Fibroblast of peridontal ligament (primary cell): ENCODE results near the gene LARGE1.
"Not testable (repeated sequence)": the region's sequence is repeated elsewhere in the genome, so short reads cannot be mapped to it uniquely, and the experiment has no call there.

Experiments
- DNase-seq: peaks from one replicate; pipeline ENCODE4 v3.0.0-alpha.2; 2010; ENCODE audit errors: extremely low read depth

Gene LARGE1

DNA sequence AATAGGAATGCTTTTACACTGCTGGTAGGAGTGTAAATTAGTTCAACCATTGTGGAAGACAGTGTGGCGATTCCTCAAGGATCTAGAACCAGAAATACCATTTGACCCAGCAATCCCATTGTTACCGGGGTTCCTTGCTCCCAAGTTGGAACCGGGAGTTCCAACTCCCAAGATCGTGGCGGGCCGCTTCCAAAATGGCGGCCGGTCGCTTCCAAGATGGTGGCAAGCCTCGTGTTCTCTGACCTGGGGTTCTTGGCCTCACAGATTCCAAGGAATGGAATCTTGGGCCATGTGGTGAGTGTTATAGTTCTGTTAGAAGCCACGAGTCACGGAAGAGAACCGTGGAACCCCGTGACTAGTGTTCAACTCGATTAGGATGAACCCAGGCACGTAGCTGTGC, 62.5 kb downstream of the LARGE1 start:
- DNase-seq, result not testable (repeated sequence)

DNA sequence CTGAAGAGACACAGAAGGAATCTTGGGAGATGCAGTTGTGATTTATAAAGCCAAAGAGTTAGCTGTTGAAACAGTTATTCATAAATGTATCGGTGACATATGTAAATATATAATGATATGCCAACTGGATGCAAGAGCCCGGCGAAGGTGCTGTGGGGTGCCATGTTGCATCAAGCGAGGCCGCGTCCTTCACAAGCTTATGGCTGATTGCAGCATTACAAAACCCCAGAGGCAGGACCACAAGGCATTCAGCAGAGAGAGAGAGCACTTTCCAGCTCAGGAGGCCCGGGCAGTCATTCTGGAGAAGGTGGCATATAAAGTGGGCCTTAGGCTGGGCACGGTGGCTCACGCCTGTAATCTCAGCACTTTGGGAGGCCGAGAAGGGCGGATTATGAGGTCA, 65.6 kb downstream of the LARGE1 start:
- no peak for DNase-seq

DNA sequence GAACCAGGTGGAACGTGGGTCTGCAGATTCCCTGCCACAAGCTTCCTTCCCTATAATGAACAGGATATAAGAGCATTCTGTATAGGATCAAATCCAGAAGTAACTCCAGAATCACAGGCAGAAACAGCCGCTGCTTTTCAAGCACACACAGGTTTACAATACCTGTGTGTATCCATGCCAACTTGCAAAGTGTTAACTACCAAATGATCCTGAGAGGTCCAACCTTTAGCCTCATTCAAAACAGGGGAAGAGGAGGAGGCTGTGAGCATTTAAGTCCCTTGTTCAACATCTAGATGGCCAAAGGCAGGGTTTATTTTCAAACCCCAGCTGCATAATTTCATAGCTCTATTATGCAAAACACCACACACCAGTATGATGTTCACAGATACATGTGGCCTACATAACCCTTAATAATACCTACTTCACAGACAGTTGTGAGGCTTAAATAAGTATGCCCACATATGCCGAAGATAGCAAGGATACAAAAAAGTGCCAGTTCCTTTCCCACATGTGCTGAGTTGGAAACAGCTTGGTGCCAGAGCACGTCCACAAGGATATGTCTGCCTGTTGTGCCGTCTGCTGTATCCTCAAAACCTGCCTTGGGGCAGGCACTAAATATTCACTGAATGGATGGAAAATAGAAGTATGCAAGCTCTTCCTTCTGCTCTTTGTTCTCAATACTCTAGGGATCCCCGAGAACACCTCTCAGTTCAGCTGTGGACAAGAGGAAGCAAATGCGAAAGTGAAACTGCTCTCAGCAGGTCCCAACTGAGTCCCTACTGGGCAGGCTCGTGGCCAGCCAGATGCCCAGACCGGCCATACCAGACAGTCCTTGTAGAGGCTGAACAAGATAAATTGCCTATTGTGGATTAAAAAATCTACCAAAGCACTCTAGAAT, 66.8 kb downstream of the LARGE1 start:
- DNase-seq, result peak; percentile 69

DNA sequence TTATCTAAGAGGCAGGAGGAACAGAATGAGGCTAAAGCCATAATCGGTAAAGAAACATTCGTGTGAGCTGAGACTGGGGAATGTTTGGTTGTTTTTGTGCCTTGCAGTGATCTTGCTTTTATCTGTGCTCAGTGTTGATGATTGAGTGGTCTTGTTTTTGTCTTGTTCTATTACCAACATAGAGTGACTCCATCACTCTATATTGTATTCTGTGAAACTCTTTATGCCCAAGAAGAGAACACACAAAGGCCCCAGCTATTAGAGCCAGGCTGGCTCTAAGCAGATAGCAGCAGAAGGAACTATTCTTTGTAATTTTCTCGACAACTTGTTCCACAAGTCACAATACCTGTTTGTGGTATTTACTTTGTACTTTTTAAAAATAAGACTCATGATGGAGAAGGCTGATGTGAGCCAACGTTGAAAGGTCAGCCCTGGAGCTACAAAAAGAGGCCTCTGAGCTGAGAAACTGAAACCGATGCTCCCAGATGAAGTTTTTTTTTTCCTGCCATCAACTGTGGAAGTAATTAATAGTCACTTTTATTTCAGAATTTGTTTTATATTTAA, 68.4 kb downstream of the LARGE1 start:
- no peak for DNase-seq

DNA sequence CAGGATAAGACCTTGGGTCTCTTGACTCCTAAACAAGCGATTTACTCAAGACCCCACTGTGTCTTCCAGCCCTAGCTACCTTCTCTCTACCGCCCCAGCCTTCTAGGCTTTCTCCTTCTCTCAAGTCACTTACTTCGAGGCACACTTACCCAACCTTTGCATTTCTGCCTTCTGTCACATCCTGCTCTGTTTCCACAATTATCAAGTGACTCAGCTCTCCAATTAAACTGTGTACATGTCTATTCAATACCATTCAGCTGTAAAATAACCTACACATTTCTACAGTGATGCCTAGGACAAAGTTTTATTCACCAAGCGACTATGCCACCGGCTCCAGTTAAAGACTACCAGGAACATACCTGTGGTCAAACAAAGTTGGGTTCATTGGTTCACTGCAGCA, 69.0 kb downstream of the LARGE1 start:
- DNase-seq, result no peak

DNA sequence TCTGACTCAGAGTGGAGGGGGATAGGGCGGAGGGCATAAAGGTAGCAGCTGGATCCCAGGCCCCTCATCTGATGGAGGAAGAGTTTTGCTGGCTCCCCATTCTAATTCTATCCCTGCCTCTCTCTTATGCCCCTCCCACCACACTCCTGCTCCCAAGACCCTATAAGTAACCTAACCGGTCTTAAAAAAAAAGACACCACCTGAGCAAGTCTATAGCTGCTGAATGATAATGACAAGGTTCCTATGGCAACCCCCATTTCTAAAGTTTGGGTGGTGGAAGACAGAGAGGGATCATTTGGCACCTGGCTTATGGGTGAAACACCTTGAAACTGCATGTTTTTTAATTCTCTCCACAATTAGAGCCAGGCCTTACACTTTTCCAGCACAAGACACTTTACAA, 69.6 kb downstream of the LARGE1 start:
- DNase-seq, result no peak

DNA sequence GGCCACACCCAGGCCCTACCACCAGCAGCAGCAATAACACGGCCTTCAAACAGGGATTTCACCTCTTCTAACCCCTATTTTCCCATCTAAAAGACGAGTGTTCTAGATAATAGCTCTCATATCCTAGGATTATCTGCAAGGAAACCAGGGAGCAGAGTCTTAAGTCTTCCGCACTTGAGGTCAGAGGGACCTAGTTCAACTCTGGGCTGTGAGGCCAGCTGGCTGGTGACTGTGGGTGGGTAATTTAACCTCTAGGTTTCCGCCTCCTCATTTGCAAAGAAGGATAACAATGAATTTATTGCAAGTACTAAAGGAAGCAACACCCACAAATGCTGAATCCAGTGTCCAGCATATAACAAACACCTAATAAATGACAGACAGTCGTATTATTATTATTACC, 70.1 kb downstream of the LARGE1 start:
- DNase-seq, result no peak

DNA sequence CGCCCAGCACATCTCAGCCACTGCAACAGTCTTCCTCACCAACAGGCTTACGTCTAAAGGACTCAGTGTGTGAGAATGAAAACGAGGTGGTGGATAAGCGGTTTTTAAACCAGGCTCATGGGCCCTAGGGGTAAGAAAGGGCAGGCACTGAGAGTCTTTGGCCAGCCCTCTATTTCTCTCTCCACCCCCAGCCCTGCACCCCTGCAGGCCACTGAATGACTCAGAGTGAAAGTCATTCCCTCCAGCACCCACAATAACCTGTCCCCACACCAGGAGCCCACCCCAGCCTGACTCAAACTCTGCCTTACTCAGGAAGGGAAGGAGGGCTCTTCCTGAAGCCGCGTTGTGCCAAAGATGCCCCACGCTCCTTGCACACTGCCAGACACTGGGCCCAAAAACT, 72.0 kb downstream of the LARGE1 start:
- no peak for DNase-seq

DNA sequence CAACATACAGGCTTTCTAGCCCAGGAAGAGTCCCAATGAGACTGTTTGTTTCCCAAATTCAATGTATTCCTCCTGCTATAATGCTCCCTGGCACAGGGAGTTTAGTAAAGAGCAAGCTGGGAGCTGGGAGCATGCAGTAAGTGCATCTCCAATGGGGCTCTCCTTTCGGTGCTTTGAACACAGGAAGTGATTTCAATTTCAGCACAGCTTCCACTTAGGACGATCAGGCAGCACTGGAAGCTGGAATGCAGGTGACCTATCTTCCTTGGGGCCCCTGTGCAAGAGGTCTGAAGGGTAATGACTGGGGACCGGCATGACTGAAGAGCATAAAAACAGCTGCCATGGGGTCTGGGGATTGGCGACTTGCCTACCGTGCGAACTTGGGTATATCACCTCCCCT, 76.0 kb downstream of the LARGE1 start:
- DNase-seq, result no peak

DNA sequence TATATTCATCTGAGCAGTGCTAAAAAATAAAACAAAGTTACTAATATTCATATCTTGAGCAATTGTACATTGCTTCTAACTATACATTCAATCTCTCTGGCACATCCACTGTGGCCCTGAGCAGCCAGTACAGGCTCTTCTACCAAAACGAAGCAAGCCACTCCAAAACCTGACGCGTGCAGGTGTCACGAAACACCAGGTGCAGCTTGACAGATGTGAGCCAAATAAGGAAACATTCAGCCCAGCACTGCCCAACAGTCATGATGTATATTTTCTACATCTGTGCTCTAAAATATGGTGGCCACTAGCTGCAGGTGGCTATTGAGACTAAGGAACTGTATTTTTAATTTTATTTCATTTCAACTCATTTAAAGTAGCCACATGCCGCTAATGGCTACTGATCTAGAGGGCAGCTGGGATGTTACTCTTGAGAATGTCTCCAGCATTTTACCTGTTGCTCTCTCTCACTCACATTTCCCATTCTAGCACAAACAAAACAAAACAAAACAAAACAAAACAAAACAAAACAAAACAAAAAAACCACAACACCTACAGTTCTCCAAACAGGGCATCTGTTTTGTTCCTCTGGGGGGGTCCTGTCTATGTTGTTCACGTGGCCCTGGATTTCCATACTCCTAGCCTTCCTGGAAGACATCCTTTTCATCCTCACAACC, 77.7 kb downstream of the LARGE1 start:
- no peak for DNase-seq

DNA sequence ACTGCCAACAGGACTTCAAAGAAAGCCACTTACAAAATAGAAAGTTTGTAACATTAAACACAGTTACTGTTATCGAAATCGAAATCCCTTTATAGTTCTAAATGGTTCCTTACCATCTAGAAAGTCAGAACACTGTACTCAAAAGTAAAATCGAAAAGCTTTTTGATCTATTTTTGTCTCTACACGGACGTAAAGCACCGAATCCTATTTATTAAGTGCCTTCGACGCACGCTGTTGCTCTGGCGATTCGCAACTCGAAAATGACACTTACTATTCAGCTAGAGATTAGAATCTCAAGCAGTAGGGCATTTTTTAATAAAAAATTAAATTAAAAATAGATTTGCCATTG, 78.3 kb downstream of the LARGE1 start:
- DNase-seq, result no peak

DNA sequence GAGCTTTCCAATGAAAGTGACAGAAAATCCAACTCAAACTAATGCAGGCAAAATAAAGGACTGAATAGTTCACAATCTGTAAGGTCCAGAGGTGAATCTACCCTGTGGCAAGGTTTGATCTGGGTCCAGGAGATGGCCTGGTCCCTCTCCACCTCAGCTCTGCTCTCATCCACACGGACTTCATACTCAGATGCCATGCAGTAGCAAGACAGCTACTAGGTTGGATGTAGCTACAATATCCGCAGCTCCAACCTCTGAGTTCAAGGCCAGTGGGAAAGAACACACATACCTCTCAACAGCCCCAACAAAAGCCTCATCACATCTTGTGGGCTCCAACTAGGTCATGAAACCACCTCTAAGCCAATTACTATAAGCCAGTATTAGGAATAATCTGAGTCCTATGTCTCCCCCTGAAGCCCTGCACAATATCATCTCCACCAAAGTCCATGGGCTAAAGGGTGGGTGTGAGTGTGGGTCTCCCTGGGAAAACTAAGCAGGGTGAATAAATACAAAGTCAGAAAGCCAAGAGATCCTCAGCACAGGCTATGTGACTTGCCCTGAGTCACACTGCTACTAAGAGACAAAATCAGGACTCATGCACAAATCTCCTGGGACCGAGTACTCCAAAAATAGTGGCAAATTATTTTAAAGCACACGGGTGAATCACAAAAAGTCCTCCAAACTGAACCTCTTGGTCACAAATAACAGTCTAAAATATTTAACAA, 78.8 kb downstream of the LARGE1 start:
- no peak for DNase-seq

DNA sequence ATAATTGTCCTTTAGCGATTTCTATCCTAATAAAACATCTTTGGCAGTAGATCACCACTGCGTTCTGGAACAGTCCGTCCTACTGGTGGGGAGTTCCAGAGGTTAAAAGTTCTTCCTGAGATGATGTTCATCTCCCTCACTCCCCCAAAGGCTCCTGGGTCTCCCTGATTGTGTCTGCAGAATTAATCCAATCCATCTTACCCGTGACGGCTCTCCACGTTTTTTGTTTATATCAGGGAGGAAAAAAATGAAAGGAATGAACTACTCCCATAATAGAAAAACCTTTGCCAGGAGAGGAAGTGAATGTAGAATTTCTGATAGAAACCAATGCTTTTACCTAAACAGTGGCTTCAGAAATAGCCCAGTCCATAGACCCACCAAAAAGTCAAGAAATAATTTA, 81.6 kb downstream of the LARGE1 start:
- peak; percentile 2 for DNase-seq

DNA sequence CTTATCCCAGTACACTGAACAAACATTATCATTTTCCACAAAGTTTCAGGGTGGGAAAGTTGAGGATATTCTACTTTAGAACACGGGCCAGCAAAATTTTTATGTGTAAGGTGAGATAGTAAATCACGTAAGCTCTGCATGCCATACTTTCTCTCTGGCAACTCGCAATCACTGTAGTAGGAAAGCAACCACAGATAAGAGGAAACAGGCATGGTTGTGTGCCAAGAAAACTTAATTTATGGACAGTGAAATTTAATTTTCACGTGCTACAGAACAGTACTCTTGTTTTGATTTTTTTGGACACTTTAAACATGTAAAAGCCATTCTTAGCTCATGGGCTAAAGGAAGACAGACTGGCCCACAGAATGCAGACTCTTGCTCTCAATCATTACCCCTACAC, 82.5 kb downstream of the LARGE1 start:
- DNase-seq, result no peak

DNA sequence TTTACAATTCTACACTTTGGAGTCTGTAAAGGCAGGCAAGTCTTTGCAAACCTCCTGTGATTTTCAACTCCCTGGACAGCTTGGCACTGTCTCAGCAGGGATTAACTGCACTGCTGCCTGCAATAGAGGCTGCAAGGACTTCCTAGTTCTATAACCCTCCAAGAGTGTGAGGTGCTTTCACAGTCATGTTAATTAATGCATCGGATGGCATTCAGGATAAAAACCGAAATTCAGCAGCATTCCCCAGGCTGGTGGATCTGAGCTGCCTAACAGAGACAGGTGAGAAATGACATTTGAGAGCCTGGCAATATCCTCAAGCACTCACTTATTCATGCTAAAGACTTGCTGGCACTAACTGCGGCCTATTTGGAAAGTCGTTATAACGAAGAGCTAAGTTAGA, 85.0 kb downstream of the LARGE1 start:
- DNase-seq, result no peak

DNA sequence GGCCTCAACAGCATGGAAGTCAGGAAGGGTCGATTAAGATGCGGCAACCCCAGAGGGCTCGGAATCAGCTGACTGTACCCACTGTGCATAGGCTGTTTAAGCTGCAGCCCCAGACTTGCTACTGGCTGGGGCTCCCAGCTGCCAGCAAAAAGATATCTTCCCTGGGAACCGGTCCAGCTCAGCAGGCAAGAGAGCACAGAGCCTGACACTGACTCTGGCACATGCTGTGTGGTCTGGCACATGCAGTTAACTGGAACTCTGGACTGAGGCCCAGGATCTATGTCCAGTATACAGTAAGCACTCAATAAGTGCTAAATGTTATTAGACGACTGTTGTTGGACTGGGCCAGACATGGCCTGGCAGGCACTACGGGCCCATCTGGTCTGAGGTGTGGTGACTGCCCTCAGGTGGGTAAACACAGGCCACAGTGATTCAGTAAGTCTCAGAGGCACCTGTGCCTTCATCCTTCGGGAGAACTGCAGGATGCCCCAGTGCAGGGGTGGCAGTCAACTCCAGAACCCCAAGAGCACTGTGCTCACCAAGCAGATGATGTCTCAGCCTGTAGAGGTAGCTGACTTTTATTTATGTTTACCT, 87.6 kb downstream of the LARGE1 start:
- no peak for DNase-seq

DNA sequence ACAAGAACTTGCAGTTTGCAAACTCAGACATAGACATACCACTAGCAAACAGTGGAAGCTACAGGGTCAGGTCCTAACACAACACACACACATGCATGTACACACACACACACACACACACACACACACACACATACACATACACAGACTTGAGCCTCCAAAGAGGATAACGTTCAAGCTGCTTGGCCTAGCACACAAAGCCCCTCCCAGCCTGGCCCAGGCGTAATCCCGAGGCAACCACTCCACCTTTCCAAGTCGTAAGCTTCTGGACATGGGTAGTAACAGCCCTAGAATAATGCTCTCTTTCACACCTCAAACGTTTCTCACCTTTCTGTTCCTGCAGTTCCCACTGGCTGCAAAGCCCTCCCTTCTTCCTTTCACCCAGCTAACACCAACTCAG, 88.6 kb downstream of the LARGE1 start:
- no peak for DNase-seq

DNA sequence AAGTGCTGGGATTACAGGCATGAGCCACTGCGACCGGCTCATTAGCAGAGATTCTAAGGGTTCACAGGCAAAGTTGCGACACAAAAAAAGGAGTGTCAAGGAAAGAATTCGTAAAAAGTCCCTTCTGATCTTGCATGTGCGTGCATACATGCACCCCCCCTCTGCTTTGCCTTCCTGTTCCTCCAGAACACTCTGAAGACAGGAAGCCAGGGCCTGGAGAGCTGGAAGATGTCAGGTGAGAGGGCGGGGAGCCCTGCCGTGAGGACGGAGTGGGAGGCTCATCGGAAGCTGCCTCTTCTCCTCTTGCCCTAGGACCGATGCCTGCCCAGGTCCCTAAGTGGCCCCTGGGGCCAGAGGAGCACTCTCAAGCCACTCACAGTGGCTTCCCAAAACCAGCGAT, 89.1 kb downstream of the LARGE1 start:
- DNase-seq, result no peak

DNA sequence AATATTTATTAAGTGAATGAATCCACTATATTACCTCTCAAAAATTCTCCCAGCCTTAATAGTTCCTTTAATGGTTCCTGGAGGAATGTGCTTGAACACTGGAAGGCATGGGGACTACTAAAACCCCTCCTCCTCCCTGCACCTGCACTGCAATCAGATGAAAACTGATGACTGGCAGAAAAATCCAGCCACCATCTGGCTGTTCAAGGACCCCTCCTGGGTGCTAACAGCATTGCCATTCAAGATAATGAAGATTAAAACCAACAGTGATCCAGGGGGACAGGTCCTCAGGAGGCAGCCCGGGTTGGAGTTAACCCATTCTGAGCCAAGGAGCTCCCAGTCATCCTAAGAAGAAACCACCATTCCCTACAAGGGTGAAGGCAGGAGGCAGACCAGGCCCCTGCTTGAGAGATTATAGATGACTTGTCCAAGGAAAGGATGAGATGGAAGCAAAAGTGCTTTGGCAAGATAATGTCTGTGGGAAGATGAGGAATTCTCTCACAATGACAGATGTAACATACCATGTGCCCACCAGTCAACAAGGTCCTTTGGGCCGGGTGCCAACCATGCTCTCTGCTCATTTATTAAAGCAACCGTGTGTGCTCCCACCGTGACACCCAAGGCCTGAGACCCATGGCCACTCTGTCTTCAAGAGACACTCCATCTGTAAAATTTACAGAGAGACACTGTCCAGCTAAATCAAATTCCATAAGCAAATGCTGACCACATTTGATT, 90.6 kb downstream of the LARGE1 start:
- no peak for DNase-seq

DNA sequence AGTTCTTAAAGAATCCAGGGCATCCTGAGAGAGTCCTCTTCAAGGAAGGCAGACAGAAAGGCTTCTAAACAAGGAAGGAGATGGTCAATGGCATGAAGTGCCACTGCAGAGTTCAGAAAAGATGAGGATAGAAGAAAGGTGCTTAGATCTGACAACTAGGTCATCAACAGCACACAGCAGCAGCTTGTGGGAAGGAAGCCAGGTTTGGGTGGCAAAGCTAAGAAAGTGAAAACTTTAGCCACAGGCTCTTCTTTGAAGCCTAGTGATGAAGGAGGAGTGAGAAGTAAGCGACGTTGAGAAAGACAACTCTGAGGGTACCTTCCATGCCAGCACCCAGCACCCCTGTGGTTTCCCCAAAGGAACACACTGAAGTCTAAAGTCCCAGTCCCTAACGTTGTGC, 92.0 kb downstream of the LARGE1 start:
- DNase-seq, result no peak

DNA sequence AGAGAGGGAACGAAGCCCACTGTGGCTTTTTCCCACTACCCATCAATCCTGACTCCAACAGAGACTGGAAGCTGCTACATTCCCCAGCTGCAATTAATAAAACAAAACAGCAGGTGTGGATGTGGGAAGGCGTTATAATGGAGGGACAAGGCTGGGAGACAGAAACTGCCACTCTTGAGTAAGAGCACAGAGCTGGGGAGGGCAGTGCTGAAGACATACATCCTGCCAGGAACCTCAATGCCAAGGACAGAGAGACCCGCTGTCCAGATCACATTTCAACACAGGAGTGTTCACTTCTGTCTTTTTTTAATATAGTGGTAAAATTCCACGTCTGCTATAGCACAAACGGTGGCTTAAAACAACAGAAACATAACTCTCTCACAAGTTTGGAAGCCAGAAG, 94.5 kb downstream of the LARGE1 start:
- no peak for DNase-seq
